HepG2 (cell line): Measurements from ENCODE around the gene TBCE. TPM values are rescaled to one million over a fixed set of nuclear protein-coding genes. Genes with fewer than 3 reads are reported as not detected.

ENCODE experiments used
- ATAC-seq: fragments of 200-7000 bp; cut with Tn5 transposase; 3 replicates; pipeline ENCODE4 v1.9.1; 2020; ENCODE audit warnings: mild to moderate bottlenecking, moderate library complexity
- BruUV-seq: library from RNA; stranded (reverse); fragments of 400-500 nt; replicated peaks from 2 replicates; lab custom pipeline; 2021; lab: Mats Ljungman, UMichigan
- CTCF ChIA-PET: fragments of 300-600 bp; formaldehyde crosslinking; extraction: SDS; loops from one replicate; lab custom pipeline; 2021; ENCODE audit warnings: low total read pairs, inconsistent platforms, low intra/inter-chr PET ratio; lab: Yijun Ruan, JAX
- POLR2A ChIA-PET: fragments of 350-600 bp; sonication (Branson Sonifier 250); formaldehyde crosslinking; loops from one replicate; lab custom pipeline; 2020; ENCODE audit warnings: antibody characterized with exemption, inconsistent platforms; lab: Yijun Ruan, JAX
- DNase-seq: peaks from one replicate; pipeline ENCODE4 v3.0.0-alpha.2; 2015; ENCODE audit warnings: low spot score
- FAIRE-seq: peaks from 3 replicates; lab custom pipeline; 2011; peaks lifted over from hg19 to GRCh38; lab: Jason Lieb, UNC
- H2AFZ ChIP-seq: one replicate; pipeline ENCODE4 v1.6.1; 2011; ENCODE audit warnings: low read length, inconsistent platforms
- H3K27ac ChIP-seq: fragments of 300-600 bp; 3 replicates; pipeline ENCODE4 v1.8.0; 2011; ENCODE audit warnings: mixed run types, mild to moderate bottlenecking, mixed read lengths, low read length, inconsistent platforms; ENCODE audit not compliant: insufficient read depth; ENCODE audit errors: extremely low read length
- H3K27me3 ChIP-seq, 2 experiments: fragments of 200-600 bp in 1 of 2; 2 replicates in 1 of 2; 3 replicates in 1 of 2; pipeline versions ENCODE4 v1.6.0 to v1.8.0; 2011; ENCODE audit warnings: low read length in 2 of 2, mild to moderate bottlenecking in 2 of 2, moderate library complexity in 2 of 2, inconsistent platforms in 1 of 2; ENCODE audit not compliant: insufficient read depth in 2 of 2, control insufficient read depth in 1 of 2
- H3K36me3 ChIP-seq, 2 experiments: fragments of 200-600 bp in 1 of 2; replicated peaks in 1 of 2; 2 replicates in 1 of 2; 3 replicates in 1 of 2; pipeline versions ENCODE4 v1.5.1 to v1.8.0; 2011; ENCODE audit warnings: low read length in 2 of 2, inconsistent platforms in 1 of 2; ENCODE audit not compliant: insufficient read depth in 2 of 2, control insufficient read depth in 1 of 2
- H3K4me1 ChIP-seq: 2 replicates; pipeline ENCODE4 v1.5.1; 2012; ENCODE audit warnings: low read length, inconsistent platforms; ENCODE audit not compliant: insufficient read depth
- H3K4me2 ChIP-seq: 2 replicates; pipeline ENCODE4 v1.6.0; 2011; ENCODE audit warnings: low read depth, low read length, inconsistent platforms
- H3K4me3 ChIP-seq, 3 experiments: fragments of 200-600 bp in 1 of 3; sonication (generic), shearing (Covaris generic) in 1 of 3; replicated peaks in 1 of 3; 2 replicates each; pipeline ENCODE4 v1.5.1; 2011 to 2016; ENCODE audit warnings: low read length in 3 of 3, inconsistent platforms in 2 of 3, low read depth in 2 of 3, mild to moderate bottlenecking in 2 of 3, control low read depth in 1 of 3, mixed read lengths in 1 of 3; ENCODE audit not compliant: insufficient read depth in 1 of 3
- H3K79me2 ChIP-seq: one replicate; pipeline ENCODE4 v1.6.1; 2011; ENCODE audit warnings: low read length, inconsistent platforms; ENCODE audit not compliant: insufficient read depth
- H3K9ac ChIP-seq: 2 replicates; pipeline ENCODE4 v1.6.0; 2011; ENCODE audit warnings: mild to moderate bottlenecking, low read depth, low read length, inconsistent platforms; ENCODE audit not compliant: insufficient read depth
- H3K9me3 ChIP-seq: 2 replicates; pipeline ENCODE4 v1.5.1; 2012; ENCODE audit warnings: mild to moderate bottlenecking, low read length
- H4K20me1 ChIP-seq: 2 replicates; pipeline ENCODE4 v1.6.0; 2011; ENCODE audit warnings: inconsistent platforms, mild to moderate bottlenecking, low read length, moderate library complexity; ENCODE audit not compliant: insufficient read depth
- CBX5 ChIP-seq: sonication (generic); formaldehyde crosslinking; IDR thresholded peaks from 2 replicates; pipeline ENCODE4 v1.4.0; 2020; ENCODE audit warnings: missing genetic modification reagents, borderline replicate concordance
- CC2D1A ChIP-seq: sonication (generic); formaldehyde crosslinking; IDR thresholded peaks from 2 replicates; pipeline ENCODE4 v1.8.1; 2023; ENCODE audit warnings: mild to moderate bottlenecking, missing genetic modification reagents
- ELF1 ChIP-seq: sonication (generic); formaldehyde crosslinking; IDR thresholded peaks from 2 replicates; pipeline ENCODE4 v1.4.0; 2020; ENCODE audit warnings: missing genetic modification reagents
- GABPA ChIP-seq, 2 experiments: IDR thresholded peaks; 2 replicates each; pipeline ENCODE4 v1.6.1; 2011 to 2016; ENCODE audit warnings: low read depth in 2 of 2, low read length in 1 of 2, missing biosample characterization in 1 of 2, missing genetic modification characterization in 1 of 2
- JUN ChIP-seq: sonication (generic); formaldehyde crosslinking; IDR thresholded peaks from 2 replicates; pipeline ENCODE4 v1.4.0; 2020; ENCODE audit warnings: mild to moderate bottlenecking, missing genetic modification reagents
- POGK ChIP-seq: sonication (generic); formaldehyde crosslinking; conservative IDR thresholded peaks from 2 replicates; pipeline ENCODE4 v1.8.0; 2022; ENCODE audit warnings: mild to moderate bottlenecking, moderate library complexity, missing genetic modification reagents
- THAP11 ChIP-seq: IDR thresholded peaks from 2 replicates; pipeline ENCODE4 v1.6.1; 2016; ENCODE audit warnings: missing biosample characterization, missing genetic modification reagents
- ZNF496 ChIP-seq: sonication (generic); formaldehyde crosslinking; IDR thresholded peaks from 2 replicates; pipeline ENCODE4 v1.8.1; 2023; ENCODE audit warnings: mild to moderate bottlenecking, moderate library complexity, missing genetic modification reagents; ENCODE audit not compliant: insufficient replicate concordance
- WGBS: methylation state at CpG from one replicate; pipeline ENCODE4 v1.1.6; 2017; ENCODE audit warnings: low lambda C conversion rate; 5-methylcytosine and 5-hydroxymethylcytosine counted together
- in situ Hi-C: cut with HindIII; loops from 2 replicates; pipeline ENCODE4 v1.10.0; 2017; ENCODE audit warnings: low pct_unique_long_range_greater_than_20kb; ENCODE audit not compliant: extremely low pct_ligation_motif_present
- intact Hi-C: fragments of 100-400 bp; cut with micrococcal nuclease; formaldehyde crosslinking; loops from one replicate; pipeline ENCODE4 v1.10.0; 2022; ENCODE audit not compliant: unreplicated experiment
- polyA plus RNA-seq, 8 experiments: library from polyadenylated mRNA; depleted of rRNA in 3 of 8; stranded (reverse) in 7 of 8; unstranded in 1 of 8; fragments of >200 nt; fragmentation: Illumina TruSeq in 4 of 8; extraction: Trizol in 4 of 8; gene quantifications; 2 replicates each; pipeline versions ENCODE4 v1.2.1 to v1.2.3, GENCODE V29; 2011 to 2016; ENCODE audit warnings: low read depth in 4 of 8, missing spikeins in 1 of 8, mixed read lengths in 1 of 8; ENCODE audit not compliant: insufficient read depth in 1 of 8
- total RNA-seq, 5 experiments: library from RNA; depleted of rRNA; stranded (reverse); fragments of >200 nt; fragmentation: Illumina TruSeq; extraction: Trizol; gene quantifications; 2 replicates each; pipeline ENCODE4 v1.2.3, GENCODE V29; 2016; ENCODE audit warnings: low read depth in 1 of 5
- TF ChIP-seq, protein P1 (sequence below): sonication (generic); formaldehyde crosslinking; IDR thresholded peaks from 2 replicates; pipeline ENCODE4 v1.5.0; 2020; ENCODE audit warnings: mild to moderate bottlenecking, missing genetic modification reagents, moderate library complexity
- TF ChIP-seq, protein P2 (sequence below): sonication (generic); formaldehyde crosslinking; IDR thresholded peaks from 2 replicates; pipeline ENCODE4 v1.8.0; 2022; ENCODE audit warnings: mild to moderate bottlenecking, missing genetic modification reagents, moderate library complexity

TBCE gene
- total and polyA plus RNA-seq, 2 of the 13 experiments (the other 11 are each of a cell fraction or from before 2014, with no cell fraction given) = 25.6 to 31.1 TPM

GRCh38 chr1:235342471-235342870, 24.8 kb upstream of the TBCE start:
- no peaks in the 10 kb centered on the region for H3K27me3 ChIP-seq
- H4K20me1 ChIP-seq = no peaks in the 10 kb centered on the region
- ATAC-seq (no peak), DNase-seq (no peak), FAIRE-seq (no peak)
- no peak for TF ChIP-seq ELF1 (CRISPR knock-in tag)
- no peak for TF ChIP-seq THAP11 (CRISPR knock-in tag)
- no peak for TF ChIP-seq CC2D1A (CRISPR knock-in tag)
- no peak for TF ChIP-seq ZNF496 (CRISPR knock-in tag)
- TF ChIP-seq, protein P1, sequence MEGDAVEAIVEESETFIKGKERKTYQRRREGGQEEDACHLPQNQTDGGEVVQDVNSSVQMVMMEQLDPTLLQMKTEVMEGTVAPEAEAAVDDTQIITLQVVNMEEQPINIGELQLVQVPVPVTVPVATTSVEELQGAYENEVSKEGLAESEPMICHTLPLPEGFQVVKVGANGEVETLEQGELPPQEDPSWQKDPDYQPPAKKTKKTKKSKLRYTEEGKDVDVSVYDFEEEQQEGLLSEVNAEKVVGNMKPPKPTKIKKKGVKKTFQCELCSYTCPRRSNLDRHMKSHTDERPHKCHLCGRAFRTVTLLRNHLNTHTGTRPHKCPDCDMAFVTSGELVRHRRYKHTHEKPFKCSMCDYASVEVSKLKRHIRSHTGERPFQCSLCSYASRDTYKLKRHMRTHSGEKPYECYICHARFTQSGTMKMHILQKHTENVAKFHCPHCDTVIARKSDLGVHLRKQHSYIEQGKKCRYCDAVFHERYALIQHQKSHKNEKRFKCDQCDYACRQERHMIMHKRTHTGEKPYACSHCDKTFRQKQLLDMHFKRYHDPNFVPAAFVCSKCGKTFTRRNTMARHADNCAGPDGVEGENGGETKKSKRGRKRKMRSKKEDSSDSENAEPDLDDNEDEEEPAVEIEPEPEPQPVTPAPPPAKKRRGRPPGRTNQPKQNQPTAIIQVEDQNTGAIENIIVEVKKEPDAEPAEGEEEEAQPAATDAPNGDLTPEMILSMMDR (CRISPR knock-in tag) = no peak
- no peak for TF ChIP-seq GABPA (IDR thresholded peaks at IDR 0.05; ENCODE audit: low read depth, low read length)
- TF ChIP-seq GABPA (CRISPR knock-in tag; IDR thresholded peaks at IDR 0.05; ENCODE audit: low read depth) = no peak
- TF ChIP-seq JUN = no peak
- H3K9me3 ChIP-seq = no peaks in the 10 kb centered on the region
- no peaks in the 10 kb centered on the region for H3K79me2 ChIP-seq
- no peak overlapping the region for H3K4me3 ChIP-seq
- POLR2A ChIA-PET = no interaction called here
- no peak overlapping the region for H3K4me2 ChIP-seq
- BruUV-seq = TSS peak; percentile 41
- no peak overlapping the region for H3K9ac ChIP-seq
- CTCF ChIA-PET = no interaction called here
- no peaks in the 10 kb centered on the region for H3K4me1 ChIP-seq
- H2AFZ ChIP-seq = no peak overlapping the region
- in situ Hi-C loops = no loop called here
- WGBS = 96% methylated on average over 3 of the region's 3 CpGs
- peaks cover 2 to 22% of the 10 kb centered on the region in 2 experiments; a peak in 4 of 5 replicates for H3K36me3 ChIP-seq
- intact Hi-C loops = no loop called here
- H3K27ac ChIP-seq = no peak overlapping the region

- H3K9ac ChIP-seq = no peak overlapping the region
- no peak overlapping the region for H3K4me3 ChIP-seq
- H2AFZ ChIP-seq = no peak overlapping the region
- BruUV-seq = no TSS peak
- intact Hi-C loops (no loop called here), in situ Hi-C loops (no loop called here)
- no peaks in the 10 kb centered on the region for H3K79me2 ChIP-seq
- ChIA-PET POLR2A (no interaction called here), CTCF (no interaction called here)
- ATAC-seq = no peak
- H3K9me3 ChIP-seq = no peaks in the 10 kb centered on the region
- no peaks in the 10 kb centered on the region for H4K20me1 ChIP-seq
- H3K27ac ChIP-seq = no peak overlapping the region
- H3K4me2 ChIP-seq = no peak overlapping the region
- DNase-seq = no peak
- peaks cover 2 to 17% of the 10 kb centered on the region in 2 experiments; a peak in 4 of 5 replicates for H3K36me3 ChIP-seq
- H3K27me3 ChIP-seq = no peaks in the 10 kb centered on the region
- WGBS = 98% methylated on average over 5 of the region's 5 CpGs
- H3K4me1 ChIP-seq = no peaks in the 10 kb centered on the region
- no peak for FAIRE-seq
- TF ChIP-seq CBX5 (no peak), POGK (no peak)
- TF ChIP-seq, protein P2, sequence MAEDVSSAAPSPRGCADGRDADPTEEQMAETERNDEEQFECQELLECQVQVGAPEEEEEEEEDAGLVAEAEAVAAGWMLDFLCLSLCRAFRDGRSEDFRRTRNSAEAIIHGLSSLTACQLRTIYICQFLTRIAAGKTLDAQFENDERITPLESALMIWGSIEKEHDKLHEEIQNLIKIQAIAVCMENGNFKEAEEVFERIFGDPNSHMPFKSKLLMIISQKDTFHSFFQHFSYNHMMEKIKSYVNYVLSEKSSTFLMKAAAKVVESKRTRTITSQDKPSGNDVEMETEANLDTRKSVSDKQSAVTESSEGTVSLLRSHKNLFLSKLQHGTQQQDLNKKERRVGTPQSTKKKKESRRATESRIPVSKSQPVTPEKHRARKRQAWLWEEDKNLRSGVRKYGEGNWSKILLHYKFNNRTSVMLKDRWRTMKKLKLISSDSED = no peak
Observed at GRCh38 chr1:235343726-235344125, 23.5 kb upstream of the TBCE start.
